ENCODE data around the gene CCSAP.

GRCh38 chr1:229364207-229365065 lies 21.6 kb upstream of the CCSAP start:
- TF ChIP-seq CTCF (IDR thresholded peaks at IDR 0.05; ENCODE audit: low read depth, low read length) (no peak), EZH2phosphoT487 (IDR thresholded peaks at IDR 0.05; ENCODE audit: low read depth) (no peak)

Measured in OCI-LY3 (cell line).